ENCODE results near the gene LZTS3.
"Not testable (repeated sequence)": the region's sequence is repeated elsewhere in the genome, so short reads cannot be mapped to it uniquely, and the experiment has no call there.

LZTS3 gene

GRCh38 chr20:3141757-3142156 is 31.6 kb downstream of the LZTS3 start:
- DNase-seq (ENCODE audit: low spot score) (no peak), FAIRE-seq (no peak)

- FAIRE-seq: no peak
- DNase-seq (ENCODE audit: low spot score): no peak
These were observed 35.9 kb downstream of the LZTS3 start for GRCh38 chr20:3137492-3137891.

DNA sequence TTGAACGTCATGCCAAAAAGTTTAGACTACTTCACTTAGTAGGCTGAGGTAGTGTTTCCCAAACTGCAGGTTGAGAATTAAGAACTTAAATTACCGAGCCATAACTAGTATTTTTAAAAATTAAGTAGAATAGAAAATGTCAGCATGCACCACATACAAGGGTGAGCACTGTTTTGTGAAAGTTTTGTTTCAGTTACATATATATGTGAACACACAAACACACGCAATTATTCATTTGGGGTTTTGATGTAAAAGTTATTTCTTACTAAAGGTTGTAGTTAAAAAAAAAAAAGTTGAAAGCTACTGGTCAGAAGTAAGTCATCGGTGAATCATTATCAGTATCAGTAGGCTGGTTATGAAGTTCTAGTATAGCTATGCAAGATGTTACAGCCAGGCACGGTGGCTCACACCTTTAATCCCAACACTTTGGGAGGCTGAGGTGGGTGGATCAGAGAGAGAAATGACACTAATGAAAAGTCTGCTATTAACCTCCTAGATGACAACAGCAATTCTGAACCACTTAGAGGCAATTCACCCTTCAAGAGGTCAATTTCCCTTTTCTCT is 37.8 kb downstream of the LZTS3 start:
- FAIRE-seq (no peak), DNase-seq (ENCODE audit: low spot score) (no peak)

- no peak for FAIRE-seq
- no peak for DNase-seq (ENCODE audit: low spot score)
These were observed 39.2 kb downstream of the LZTS3 start for GRCh38 chr20:3134151-3134550.

- FAIRE-seq (no peak), DNase-seq (ENCODE audit: low spot score) (no peak)
These were observed 40.2 kb downstream of the LZTS3 start for GRCh38 chr20:3133155-3133554.

GRCh38 chr20:3130051-3130600 is 43.2 kb downstream of the LZTS3 start:
- no peak for FAIRE-seq
- no peak for DNase-seq (ENCODE audit: low spot score)

GRCh38 chr20:3129094-3129493 is 44.3 kb downstream of the LZTS3 start:
- no peak for FAIRE-seq
- no peak for DNase-seq (ENCODE audit: low spot score)

DNA sequence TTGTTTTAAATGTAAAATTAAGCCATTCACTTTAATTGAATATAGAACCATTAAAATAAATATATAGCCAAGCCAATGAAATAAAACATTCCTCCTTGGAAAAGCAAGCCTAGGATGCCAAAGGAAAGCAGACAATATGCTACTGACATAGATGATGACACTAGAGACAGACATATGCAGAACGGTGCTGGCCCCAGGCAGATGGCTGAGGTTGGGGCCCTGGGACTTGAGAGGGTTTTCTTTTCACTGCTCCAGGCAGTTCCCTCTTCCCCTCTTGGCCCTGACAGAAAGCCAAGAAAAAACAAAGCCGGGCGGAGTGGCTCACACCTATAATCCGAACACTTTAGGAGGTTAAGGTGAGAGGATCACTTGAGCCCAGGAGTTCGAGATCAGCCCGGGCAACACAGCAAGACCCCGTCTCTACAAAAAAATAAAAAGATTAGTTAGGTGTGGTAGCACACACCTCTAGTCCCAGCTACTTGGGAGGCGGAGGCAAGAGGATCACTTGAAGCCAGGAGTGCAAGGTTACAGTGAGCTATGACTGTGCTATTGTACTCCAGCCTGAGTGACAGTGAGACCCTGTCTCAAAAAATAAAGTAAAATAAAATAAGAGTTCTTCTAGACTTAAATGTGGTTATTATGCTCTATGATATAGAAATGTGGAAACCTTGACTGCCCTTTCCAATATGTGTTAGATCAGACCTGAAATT is 44.9 kb downstream of the LZTS3 start:
- FAIRE-seq: no peak
- no peak for DNase-seq (ENCODE audit: low spot score)

- FAIRE-seq (no peak), DNase-seq (ENCODE audit: low spot score) (no peak)
These were observed 46.9 kb downstream of the LZTS3 start for GRCh38 chr20:3126527-3126859.

DNA sequence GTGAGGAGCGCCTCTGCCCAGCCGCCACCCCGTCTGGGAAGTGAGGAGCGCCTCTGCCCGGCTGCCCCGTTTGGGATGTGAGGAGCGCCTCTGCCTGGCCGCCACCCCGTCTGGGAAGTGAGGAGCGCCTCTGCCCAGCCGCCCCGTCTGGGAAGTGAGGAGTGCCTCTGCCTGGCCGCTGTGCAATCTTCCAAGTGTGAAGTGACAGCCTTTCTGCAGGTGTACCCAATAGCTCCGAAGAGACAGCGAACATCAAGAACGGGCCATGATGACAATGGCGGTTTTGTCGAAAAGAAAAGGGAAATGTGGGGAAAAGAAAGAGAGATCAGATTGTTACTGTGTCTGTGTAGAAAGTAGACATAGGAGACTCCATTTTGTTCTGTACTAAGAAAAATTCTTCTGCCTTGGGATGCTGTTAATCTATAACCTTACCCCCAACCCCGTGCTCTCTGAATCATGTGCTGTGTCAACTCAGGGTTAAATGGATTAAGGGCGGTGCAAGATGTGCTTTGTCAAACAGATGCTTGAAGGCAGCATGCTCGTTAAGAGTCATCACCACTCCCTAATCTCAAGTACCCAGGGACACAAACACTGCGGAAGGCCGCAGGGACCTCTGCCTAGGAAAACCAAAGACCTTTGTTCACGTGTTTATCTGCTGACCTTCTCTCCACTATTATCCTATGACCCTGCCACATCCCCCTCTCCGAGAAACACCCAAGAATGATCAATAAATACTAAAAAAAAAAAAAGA is 47.4 kb downstream of the LZTS3 start:
- not testable (repeated sequence) for FAIRE-seq; DNase-seq (ENCODE audit: low spot score)

- not testable (repeated sequence) for FAIRE-seq; DNase-seq (ENCODE audit: low spot score)
These were observed 48.4 kb downstream of the LZTS3 start for GRCh38 chr20:3124773-3125560.

- not testable (repeated sequence) for DNase-seq (ENCODE audit: low spot score); FAIRE-seq
These were observed 49.2 kb downstream of the LZTS3 start for GRCh38 chr20:3124163-3124562.

- FAIRE-seq (no peak), DNase-seq (ENCODE audit: low spot score) (no peak)
These were observed 49.8 kb downstream of the LZTS3 start for GRCh38 chr20:3123542-3123941.

DNA sequence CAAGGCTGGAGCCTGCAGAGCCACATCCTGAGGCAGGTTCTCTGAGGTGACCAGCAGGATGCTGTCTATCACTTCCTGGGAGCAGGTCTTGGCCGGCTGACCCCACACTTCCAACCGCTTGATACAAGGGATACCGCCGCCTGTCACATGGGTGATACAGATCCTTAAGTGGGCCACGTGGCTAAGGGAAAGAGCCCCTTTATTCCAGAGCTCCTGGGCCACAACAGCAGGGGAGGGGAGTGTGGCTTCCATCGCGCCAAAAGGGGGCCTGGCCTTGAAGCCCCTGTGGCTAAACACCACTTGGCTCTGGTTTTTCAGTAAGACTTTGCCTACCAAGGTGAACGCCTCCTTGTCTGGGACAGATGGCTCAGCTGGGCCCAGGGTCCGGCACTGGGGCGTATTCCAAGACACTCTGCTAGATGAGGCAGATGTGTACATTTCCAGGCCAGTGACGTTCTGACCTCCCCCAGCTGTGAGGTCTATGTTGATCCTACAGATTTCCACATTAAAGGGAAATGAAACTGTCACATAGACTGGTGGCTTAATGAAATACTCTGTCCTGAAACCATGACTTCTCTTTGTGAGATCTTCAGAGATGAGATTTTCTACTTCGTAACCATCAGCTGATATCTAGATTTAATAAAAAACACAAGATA is 51.3 kb downstream of the LZTS3 start:
- DNase-seq (ENCODE audit: low spot score): no peak
- FAIRE-seq: no peak

GRCh38 chr20:3121271-3121911 is 52.0 kb downstream of the LZTS3 start:
- FAIRE-seq: no peak

GRCh38 chr20:3119044-3119443 is 54.3 kb downstream of the LZTS3 start:
- DNase-seq (ENCODE audit: low spot score) (no peak), FAIRE-seq (no peak)

More at GRCh38 chr20:3121271-3121911, 52.0 kb downstream of the LZTS3 start:
- no peak for DNase-seq (ENCODE audit: low spot score)

GRCh38 chr20:3117839-3118379 is 55.4 kb downstream of the LZTS3 start:
- DNase-seq (ENCODE audit: low spot score): peak; percentile 30
- FAIRE-seq: not testable (repeated sequence)

DNA sequence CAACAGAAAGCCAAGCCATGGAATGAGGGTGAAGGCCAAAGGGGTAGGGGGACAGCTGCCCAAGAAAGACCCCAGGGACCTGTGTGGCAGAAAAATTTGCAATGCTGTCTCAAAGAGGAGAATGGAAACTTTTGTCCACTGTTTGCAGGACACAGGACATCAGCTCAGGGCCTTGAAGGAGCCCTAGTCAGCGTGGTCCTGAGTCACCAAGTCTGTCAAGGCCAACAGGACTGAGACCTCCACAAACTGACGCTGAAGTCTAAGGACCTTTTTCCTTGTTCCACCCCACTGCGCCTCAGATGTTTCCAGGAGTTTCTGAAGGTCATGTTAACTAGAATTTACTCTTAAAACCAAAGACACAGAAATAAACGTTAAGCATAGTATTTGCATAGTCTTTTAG is 57.0 kb downstream of the LZTS3 start:
- FAIRE-seq: no peak
- DNase-seq (ENCODE audit: low spot score): no peak

GRCh38 chr20:3115190-3116107 is 57.9 kb downstream of the LZTS3 start:
- peak; percentile 84 for DNase-seq (ENCODE audit: low spot score)
- FAIRE-seq: no peak

Measured in urothelium cell line (cell line).